Measurements from ENCODE around the gene KRTAP5-8. TPM values are rescaled to one million over a fixed set of nuclear protein-coding genes. Genes with fewer than 3 reads are reported as not detected.
"Not testable (repeated sequence)": the region's sequence is repeated elsewhere in the genome, so short reads cannot be mapped to it uniquely, and the experiment has no call there.

The KRTAP5-8 gene
- not detected for total RNA-seq

GRCh38 chr11:71537977-71538665, at the start of gene KRTAP5-8:
Gene KRTAP5-8, plus strand, starts transcription at chr11:71538025. Its CDS starts 31 bp downstream, at chr11:71538056.
- H3K27me3 Mint-ChIP-seq; CTCF ChIA-PET; POLR2A ChIA-PET; H3K4me3 Mint-ChIP-seq; H3K36me3 Mint-ChIP-seq (ENCODE audit: low read depth); H3K4me1 Mint-ChIP-seq; H3K27ac Mint-ChIP-seq; DNase-seq: not testable (repeated sequence)
- H3K9me3 Mint-ChIP-seq, result peaks cover 12% of the 10 kb centered on the region

GRCh38 chr11:71488681-71489270, 49.0 kb upstream of the KRTAP5-8 start:
- no peak overlapping the region for H3K4me3 Mint-ChIP-seq

GRCh38 chr11:71489311-71490043, 48.3 kb upstream of the KRTAP5-8 start:
- Mint-ChIP-seq H3K27me3 (no peaks in the 10 kb centered on the region), H3K9me3 (no peaks in the 10 kb centered on the region), H3K4me3 (no peak overlapping the region), H3K36me3 (ENCODE audit: low read depth) (peaks cover 74% of the 10 kb centered on the region), H3K27ac (peak overlapping the region; percentile 82), H3K4me1 (peaks cover 26% of the 10 kb centered on the region)
- DNase-seq, result peak; percentile 50
- CTCF ChIA-PET, result no interaction called here
- POLR2A ChIA-PET, result no interaction called here

More at GRCh38 chr11:71488681-71489270, 49.0 kb upstream of the KRTAP5-8 start:
- ChIA-PET POLR2A (no interaction called here), CTCF (no interaction called here)
- no peak for DNase-seq
- Mint-ChIP-seq H3K27ac (peak overlapping the region; percentile 82), H3K36me3 (ENCODE audit: low read depth) (peaks cover 76% of the 10 kb centered on the region), H3K4me1 (peaks cover 26% of the 10 kb centered on the region), H3K27me3 (no peaks in the 10 kb centered on the region), H3K9me3 (no peaks in the 10 kb centered on the region)

- H3K27me3 Mint-ChIP-seq, result no peaks in the 10 kb centered on the region
- no peak overlapping the region for H3K4me3 Mint-ChIP-seq
- ChIA-PET POLR2A (no interaction called here), CTCF (no interaction called here)
- peaks cover 73% of the 10 kb centered on the region for H3K36me3 Mint-ChIP-seq (ENCODE audit: low read depth)
- no peaks in the 10 kb centered on the region for H3K9me3 Mint-ChIP-seq
- H3K4me1 Mint-ChIP-seq, result peaks cover 26% of the 10 kb centered on the region
- no peak for DNase-seq
- H3K27ac Mint-ChIP-seq, result no peak overlapping the region
These were observed 47.6 kb upstream of the KRTAP5-8 start for GRCh38 chr11:71490044-71490730.

GRCh38 chr11:71490731-71491390, 47.0 kb upstream of the KRTAP5-8 start:
- no peak overlapping the region for H3K4me3 Mint-ChIP-seq
- H3K27me3 Mint-ChIP-seq, result no peaks in the 10 kb centered on the region
- H3K27ac Mint-ChIP-seq, result no peak overlapping the region
- POLR2A ChIA-PET, result no interaction called here
- CTCF ChIA-PET, result no interaction called here
- no peaks in the 10 kb centered on the region for H3K9me3 Mint-ChIP-seq
- H3K36me3 Mint-ChIP-seq (ENCODE audit: low read depth), result peaks cover 73% of the 10 kb centered on the region
- DNase-seq, result no peak
- peaks cover 26% of the 10 kb centered on the region for H3K4me1 Mint-ChIP-seq

GRCh38 chr11:71491531-71491930, 46.3 kb upstream of the KRTAP5-8 start:
- POLR2A ChIA-PET, result no interaction called here
- Mint-ChIP-seq H3K27me3 (no peaks in the 10 kb centered on the region), H3K36me3 (ENCODE audit: low read depth) (peaks cover 70% of the 10 kb centered on the region), H3K27ac (no peak overlapping the region), H3K4me1 (peaks cover 26% of the 10 kb centered on the region), H3K4me3 (no peak overlapping the region), H3K9me3 (no peaks in the 10 kb centered on the region)
- DNase-seq, result peak; percentile 5
- CTCF ChIA-PET, result no interaction called here

- DNase-seq, result peak; percentile 9
- H3K9me3 Mint-ChIP-seq, result no peaks in the 10 kb centered on the region
- peak overlapping the region; percentile 49 for H3K27ac Mint-ChIP-seq
- H3K27me3 Mint-ChIP-seq, result no peaks in the 10 kb centered on the region
- H3K4me1 Mint-ChIP-seq, result peaks cover 26% of the 10 kb centered on the region
- ChIA-PET CTCF (no interaction called here), POLR2A (no interaction called here)
- peaks cover 72% of the 10 kb centered on the region for H3K36me3 Mint-ChIP-seq (ENCODE audit: low read depth)
- no peak overlapping the region for H3K4me3 Mint-ChIP-seq
These were observed 45.9 kb upstream of the KRTAP5-8 start for GRCh38 chr11:71491940-71492339.

- Mint-ChIP-seq H3K27ac (no peak overlapping the region), H3K27me3 (no peaks in the 10 kb centered on the region), H3K9me3 (no peaks in the 10 kb centered on the region), H3K36me3 (ENCODE audit: low read depth) (peaks cover 76% of the 10 kb centered on the region), H3K4me1 (peaks cover 6% of the 10 kb centered on the region), H3K4me3 (no peak overlapping the region)
- peak; percentile 1 for DNase-seq
- ChIA-PET CTCF (interaction anchor here (0.6 kb wide), 1 partner anchor 740 kb away, joined by 3 read pairs; no protein-coding TSS in a partner anchor), POLR2A (no interaction called here)
These were observed 42.3 kb upstream of the KRTAP5-8 start for GRCh38 chr11:71495286-71496230.

GRCh38 chr11:71496421-71496820, 41.4 kb upstream of the KRTAP5-8 start:
- POLR2A ChIA-PET, result no interaction called here
- CTCF ChIA-PET, result no interaction called here
- H3K36me3 Mint-ChIP-seq (ENCODE audit: low read depth), result peaks cover 74% of the 10 kb centered on the region
- no peaks in the 10 kb centered on the region for H3K27me3 Mint-ChIP-seq
- H3K4me1 Mint-ChIP-seq, result peaks cover 6% of the 10 kb centered on the region
- no peak overlapping the region for H3K27ac Mint-ChIP-seq
- DNase-seq, result no peak
- no peaks in the 10 kb centered on the region for H3K9me3 Mint-ChIP-seq
- no peak overlapping the region for H3K4me3 Mint-ChIP-seq

- no peaks in the 10 kb centered on the region for H3K27me3 Mint-ChIP-seq
- CTCF ChIA-PET, result no interaction called here
- POLR2A ChIA-PET, result no interaction called here
- peak; percentile 3 for DNase-seq
- peaks cover 69% of the 10 kb centered on the region for H3K36me3 Mint-ChIP-seq (ENCODE audit: low read depth)
- no peak overlapping the region for H3K4me3 Mint-ChIP-seq
- no peak overlapping the region for H3K27ac Mint-ChIP-seq
- no peaks in the 10 kb centered on the region for H3K9me3 Mint-ChIP-seq
- H3K4me1 Mint-ChIP-seq, result peaks cover 5% of the 10 kb centered on the region
These were observed 39.7 kb upstream of the KRTAP5-8 start for GRCh38 chr11:71498091-71498490.

GRCh38 chr11:71499125-71499524, 38.7 kb upstream of the KRTAP5-8 start:
- H3K36me3 Mint-ChIP-seq (ENCODE audit: low read depth), result peaks cover 68% of the 10 kb centered on the region
- POLR2A ChIA-PET, result no interaction called here
- peak; percentile 12 for DNase-seq
- no peak overlapping the region for H3K4me3 Mint-ChIP-seq
- H3K27me3 Mint-ChIP-seq, result no peaks in the 10 kb centered on the region
- CTCF ChIA-PET, result no interaction called here
- H3K27ac Mint-ChIP-seq, result peak overlapping the region; percentile 40
- H3K4me1 Mint-ChIP-seq, result peaks cover 5% of the 10 kb centered on the region
- no peaks in the 10 kb centered on the region for H3K9me3 Mint-ChIP-seq

- H3K27me3 Mint-ChIP-seq, result no peaks in the 10 kb centered on the region
- no peaks in the 10 kb centered on the region for H3K9me3 Mint-ChIP-seq
- ChIA-PET POLR2A (no interaction called here), CTCF (no interaction called here)
- peaks cover 5% of the 10 kb centered on the region for H3K4me1 Mint-ChIP-seq
- no peak overlapping the region for H3K27ac Mint-ChIP-seq
- DNase-seq, result no peak
- H3K36me3 Mint-ChIP-seq (ENCODE audit: low read depth), result peaks cover 66% of the 10 kb centered on the region
- H3K4me3 Mint-ChIP-seq, result no peak overlapping the region
These were observed 38.3 kb upstream of the KRTAP5-8 start for GRCh38 chr11:71499546-71499945.

All from activated CD4-positive, alpha-beta memory T cell treated with anti-CD3 and anti-CD28 coated beads, Interleukin-2, amount 10 ng/mL, durations not matched to agents 7 days and 5 days (primary cell).